Renal cortex interstitium (tissue), 11 donors: ENCODE measurements around the gene CENPP. TPM values are rescaled to one million over a fixed set of nuclear protein-coding genes. Genes with fewer than 3 reads are reported as not detected.

ENCODE experiments used
- DNase-seq, 11 donors: peaks; one replicate each; pipeline ENCODE4 v3.0.0-alpha.2; 2013; ENCODE audit warnings: low read depth in 9 of 11, low spot score in 4 of 11; ENCODE audit errors: extremely low read depth in 1 of 11
- polyA plus RNA-seq, 3 donors: library from polyadenylated mRNA; unstranded; fragments of 120-200 nt; gene quantifications; one replicate each; pipeline ENCODE4 v1.2.1, GENCODE V29; 2013; ENCODE audit not compliant: insufficient read length in 3 of 3

CENPP gene
- polyA plus RNA-seq, 3 donors: 5.5 to 8.3 (median 7.6) TPM

DNA sequence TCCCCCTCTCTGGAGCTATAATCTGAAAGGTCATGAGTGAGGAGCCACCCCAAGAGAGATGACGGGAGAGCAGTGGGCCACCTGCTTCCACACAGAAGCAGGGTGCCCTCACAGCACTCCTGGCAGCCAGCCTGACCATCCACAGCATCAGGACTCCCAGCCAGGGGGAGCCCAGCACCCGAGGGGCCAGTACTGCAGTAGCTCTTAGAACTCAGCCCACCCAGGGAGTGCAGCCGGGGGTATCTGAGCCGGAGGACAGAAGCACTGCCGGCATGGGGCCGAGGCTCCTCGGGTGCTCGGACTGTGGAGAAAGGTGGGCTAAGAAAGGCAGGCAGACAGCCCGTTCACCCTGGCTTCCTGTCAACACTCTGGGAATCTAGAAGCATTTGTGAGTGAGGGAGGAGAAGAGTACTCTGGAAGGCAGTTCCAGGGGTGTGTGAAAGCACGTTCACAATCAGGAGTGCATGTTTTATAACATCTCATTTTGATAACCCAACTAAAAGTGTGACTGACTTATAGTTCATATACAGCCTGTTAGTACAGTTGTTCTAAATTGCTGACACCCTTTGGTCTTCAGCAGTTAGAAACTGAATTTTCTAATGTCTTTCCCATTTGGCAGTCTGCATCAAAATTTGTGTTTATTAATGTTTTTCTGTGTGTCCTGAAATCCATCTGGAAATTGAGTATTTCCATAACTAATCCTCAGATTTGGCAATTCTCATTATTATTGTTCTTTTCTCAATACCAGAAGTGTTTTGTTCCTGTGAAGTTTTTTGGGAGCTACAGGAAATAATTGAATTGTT lies 182.5 kb downstream of the CENPP start:
- no peak for DNase-seq

DNA sequence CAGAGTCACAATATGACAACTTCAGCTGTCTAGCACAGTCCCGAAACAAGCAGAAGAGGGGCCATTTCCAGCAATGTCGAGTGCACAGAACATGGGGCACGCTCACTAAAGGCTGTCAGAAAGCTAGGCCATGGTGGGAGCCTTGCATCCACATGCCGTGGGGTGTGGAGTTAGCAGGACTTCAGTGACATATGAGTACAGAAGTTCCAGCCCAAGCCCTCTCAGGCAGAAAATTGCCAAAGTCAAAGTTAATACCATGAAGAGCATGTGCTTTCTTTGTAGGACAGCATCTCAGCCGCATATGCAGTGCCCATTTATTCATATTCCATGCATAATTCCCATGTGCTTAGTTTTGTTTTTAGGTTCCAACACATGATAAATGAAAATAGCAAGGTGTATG lies 183.3 kb downstream of the CENPP start:
- DNase-seq: no peak

DNA sequence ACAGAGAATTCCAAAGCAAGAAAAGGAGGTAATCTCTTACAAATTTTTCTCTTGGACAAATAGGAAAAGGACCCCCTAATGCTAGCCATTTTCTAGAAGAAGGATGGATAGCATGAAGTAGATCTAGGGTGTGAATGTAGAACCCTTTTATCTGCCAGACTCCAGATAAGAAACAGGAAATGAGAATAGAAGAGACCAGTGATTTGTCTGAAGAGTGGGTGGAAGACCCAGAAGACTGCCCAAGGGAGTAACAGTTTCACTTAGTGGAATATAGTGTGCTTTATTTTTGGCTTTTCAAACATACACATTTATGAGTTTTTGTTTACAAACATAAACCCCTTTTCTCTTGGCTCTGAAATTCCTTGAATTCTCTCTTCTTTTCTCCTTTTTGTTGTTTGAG lies 185.0 kb downstream of the CENPP start:
- DNase-seq: no peak

- DNase-seq: no peak
These were observed 186.9 kb downstream of the CENPP start for GRCh38 chr9:92512622-92513021.

GRCh38 chr9:92513349-92513748 lies 187.6 kb downstream of the CENPP start:
- DNase-seq: no peak

DNA sequence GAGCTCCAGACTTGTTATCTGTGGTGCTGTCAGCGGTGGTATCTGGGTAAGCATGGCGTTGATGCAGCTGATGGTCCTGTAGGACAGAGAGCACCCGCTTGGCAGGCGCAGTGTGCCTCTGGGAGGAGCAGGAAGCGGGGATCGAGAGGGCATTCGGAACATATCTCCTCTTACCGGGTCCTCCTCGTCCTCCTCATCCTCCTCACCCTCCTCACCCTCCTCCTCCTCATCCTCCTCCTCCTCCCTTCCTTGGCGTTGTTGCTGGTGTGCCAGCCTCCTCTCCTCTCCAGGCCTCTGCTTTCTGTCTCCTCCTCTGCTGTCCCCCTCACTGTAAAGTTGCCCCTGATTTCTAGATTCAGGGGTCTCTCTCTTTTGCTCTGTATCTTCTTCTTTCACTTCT lies 188.9 kb downstream of the CENPP start:
- DNase-seq: no peak

- DNase-seq: no peak
These were observed 190.8 kb downstream of the CENPP start for GRCh38 chr9:92516521-92516920.

- no peak for DNase-seq
These were observed 191.3 kb downstream of the CENPP start for GRCh38 chr9:92517046-92517445.

GRCh38 chr9:92518199-92518598 lies 192.4 kb downstream of the CENPP start:
- DNase-seq: no peak

DNA sequence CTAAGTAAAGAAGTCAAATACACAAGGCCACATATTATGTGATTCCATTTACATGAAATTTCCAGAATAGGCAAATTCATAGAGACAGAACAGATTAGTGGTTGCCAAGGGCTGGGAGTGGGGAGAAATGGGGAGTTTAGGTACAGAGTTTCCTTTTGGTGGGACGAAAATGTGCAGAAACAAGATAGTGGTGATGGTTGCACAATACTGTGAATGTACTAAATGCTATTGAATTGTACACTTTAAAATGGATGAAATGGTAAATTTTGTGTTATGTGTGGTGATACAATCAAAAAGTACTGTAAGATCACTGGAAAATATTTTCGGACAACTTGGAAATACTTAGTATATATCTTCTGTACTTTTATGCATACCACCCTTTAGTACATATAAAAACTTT lies 195.1 kb downstream of the CENPP start:
- no peak for DNase-seq

GRCh38 chr9:92522983-92523970 lies 197.5 kb downstream of the CENPP start:
- no peak for DNase-seq

- no peak for DNase-seq
These were observed 199.1 kb downstream of the CENPP start for GRCh38 chr9:92524881-92525280.

GRCh38 chr9:92525306-92525705 lies 199.6 kb downstream of the CENPP start:
- no peak for DNase-seq

DNA sequence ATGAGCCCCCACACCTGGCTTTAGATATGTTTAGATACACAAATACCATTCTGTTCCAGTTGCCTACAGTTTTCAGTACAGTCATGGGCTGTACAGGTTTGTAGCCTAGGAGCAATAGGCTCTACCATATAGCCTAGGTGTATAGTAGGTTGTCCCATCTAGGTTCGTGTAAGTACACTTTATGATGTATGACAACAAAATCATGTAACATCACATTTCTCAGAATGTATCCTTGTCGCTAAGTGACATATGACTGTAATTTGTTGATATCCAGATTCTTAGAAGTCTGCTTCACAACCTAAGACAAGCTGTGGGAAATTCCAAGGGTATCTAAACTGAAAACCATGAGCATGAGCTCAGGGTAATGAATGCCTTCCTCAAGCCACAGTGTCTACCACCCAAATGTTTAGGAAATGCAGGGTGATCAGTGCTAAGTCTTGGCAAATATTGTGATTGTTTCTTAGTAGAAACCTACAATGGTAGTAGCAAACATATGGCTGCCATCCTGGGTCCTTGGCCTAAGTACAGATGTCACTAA lies 201.6 kb downstream of the CENPP start:
- no peak for DNase-seq

DNA sequence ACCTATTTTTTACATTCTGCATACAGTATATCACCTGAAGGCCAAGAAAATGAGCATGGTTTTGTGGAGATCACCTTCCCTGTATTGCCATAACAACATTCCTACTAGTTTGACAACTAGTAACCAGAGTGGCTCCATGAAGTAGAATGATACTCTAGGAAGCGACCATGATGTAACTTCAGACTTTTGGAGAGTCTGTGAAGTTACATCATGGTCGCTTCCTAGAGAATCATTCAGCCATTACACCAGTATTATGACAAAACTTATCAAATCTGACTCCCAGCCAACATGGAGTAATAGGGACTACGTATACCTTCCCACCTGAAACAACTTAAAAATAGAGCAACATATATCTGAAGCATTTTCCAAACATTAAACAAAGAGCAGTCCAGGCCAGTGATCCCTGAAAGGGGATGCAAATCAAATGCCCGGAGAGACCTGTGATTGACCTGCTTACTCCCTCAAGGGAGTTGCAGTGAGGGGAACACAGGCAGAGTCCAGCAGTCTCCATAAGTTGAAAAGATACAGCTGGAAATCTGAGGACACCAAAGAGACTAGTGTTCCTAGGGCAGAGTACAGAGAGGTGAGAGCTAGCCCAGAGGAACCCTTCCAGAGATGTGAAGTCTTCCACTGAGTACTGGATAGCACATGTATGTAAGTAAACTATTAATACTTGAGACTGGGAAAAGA lies 202.2 kb downstream of the CENPP start:
- DNase-seq: peak in 7 of 11 donors; percentile 17 to 48 (median 38)

DNA sequence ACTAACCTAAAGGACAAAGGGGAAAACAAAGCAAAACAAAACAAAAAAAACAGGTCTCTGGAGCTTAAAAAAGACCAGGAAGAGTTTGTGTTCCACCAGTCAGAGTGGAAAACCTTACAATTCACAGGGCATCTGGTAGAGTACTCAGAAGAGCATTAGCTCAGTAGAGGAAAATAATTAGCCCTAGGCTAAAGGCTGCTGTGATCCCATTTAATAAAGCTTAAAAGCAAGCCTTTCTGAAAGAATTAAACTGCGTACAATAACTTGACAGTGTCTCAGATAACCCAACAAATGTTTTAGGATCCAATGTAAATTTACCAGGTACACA lies 202.7 kb downstream of the CENPP start:
- DNase-seq: no peak

- DNase-seq: no peak
These were observed 203.4 kb downstream of the CENPP start for GRCh38 chr9:92529124-92529523.

DNA sequence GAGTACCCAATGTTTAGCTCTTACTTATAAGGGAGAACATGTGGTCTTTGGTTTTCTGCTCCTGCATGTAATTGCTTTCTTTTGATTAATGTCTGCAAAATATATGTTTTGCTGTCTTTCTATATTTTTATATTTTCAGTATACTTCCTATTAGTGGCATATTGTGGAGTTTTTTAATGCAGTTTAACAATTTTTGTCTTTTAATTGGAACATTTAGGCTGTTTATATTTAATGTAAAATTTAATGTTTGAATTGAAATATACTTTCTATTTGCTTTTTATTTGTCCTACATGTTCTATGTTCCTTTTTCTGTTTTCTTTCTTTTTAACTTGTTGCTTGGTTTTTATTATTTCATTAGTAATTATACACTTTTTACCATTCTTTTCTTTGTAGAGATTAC lies 205.1 kb downstream of the CENPP start:
- DNase-seq: no peak

- DNase-seq: no peak
These were observed 208.5 kb downstream of the CENPP start for GRCh38 chr9:92534204-92534603.
